Fibroblast of skin of abdomen (primary cell): ENCODE measurements around the gene AAMDC.
"Not testable (repeated sequence)": the region's sequence is repeated elsewhere in the genome, so short reads cannot be mapped to it uniquely, and the experiment has no call there.

Source experiments
- DNase-seq: peaks from one replicate; pipeline ENCODE4 v3.0.0-alpha.2; 2013

AAMDC gene

DNA sequence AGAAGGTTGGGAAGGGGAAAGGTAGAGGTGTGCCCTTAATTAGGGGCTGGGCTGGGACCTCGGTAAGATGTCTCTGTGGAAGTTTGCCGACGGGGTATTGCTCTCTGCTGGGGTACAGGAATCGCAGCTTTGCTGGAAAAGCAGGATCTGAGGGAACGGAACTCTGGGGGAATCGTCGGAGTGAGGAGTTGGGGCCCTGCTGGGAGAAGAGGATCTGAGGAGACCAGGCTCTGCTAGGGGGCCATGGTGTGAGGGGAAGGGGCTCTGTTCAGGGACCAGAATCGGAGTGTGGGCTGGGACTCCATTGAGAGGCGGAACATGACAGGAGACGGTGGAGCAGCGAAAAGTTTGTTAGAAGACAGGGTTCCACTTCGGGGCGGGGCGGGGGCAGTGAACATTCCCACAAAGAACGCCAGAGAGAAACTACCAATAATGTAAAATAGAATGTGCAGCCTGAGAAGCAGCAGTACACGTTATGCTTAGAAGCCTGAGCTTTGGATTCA lies 456 bp downstream of the AAMDC start:
- DNase-seq, result peak; percentile 39

DNA sequence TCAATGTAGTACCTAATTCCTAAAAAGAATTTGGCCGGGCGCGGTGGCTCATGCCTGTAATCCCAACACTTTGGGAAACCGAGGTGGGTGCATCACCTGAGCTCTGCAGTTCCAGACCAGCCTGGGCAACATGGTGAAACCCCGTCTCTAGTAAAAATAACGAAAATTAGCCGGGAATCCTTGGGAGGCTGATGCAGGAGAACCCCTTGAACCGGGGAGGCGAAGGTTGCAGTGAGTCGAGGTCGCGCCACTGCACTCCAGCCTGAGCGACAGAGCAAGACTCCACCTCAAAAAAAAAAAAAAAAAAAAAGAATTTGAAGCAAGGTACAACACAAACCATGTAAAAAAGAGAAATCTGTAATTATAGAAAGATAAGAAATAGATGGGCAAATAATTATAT lies 1.2 kb downstream of the AAMDC start:
- DNase-seq, result not testable (repeated sequence)

DNA sequence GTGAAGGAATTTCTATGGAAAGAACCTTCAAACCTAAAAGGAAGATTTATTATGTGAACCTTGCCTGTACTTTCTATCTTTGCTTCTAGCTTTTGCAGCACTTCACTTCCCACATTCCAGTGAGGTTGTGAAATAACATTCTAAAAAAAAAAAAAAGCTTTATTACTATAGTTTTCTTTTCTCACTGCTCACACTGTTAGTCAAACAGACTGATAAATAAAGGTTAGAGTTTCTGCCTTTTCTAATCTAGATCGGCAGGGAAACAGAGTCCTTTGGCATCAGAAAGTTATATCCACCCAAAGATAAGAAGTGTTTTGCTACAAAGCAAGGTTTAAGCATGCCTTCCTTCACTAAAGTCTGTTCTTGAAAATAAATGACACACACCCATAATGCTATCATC lies 2.8 kb downstream of the AAMDC start:
- DNase-seq, result peak; percentile 31

DNA sequence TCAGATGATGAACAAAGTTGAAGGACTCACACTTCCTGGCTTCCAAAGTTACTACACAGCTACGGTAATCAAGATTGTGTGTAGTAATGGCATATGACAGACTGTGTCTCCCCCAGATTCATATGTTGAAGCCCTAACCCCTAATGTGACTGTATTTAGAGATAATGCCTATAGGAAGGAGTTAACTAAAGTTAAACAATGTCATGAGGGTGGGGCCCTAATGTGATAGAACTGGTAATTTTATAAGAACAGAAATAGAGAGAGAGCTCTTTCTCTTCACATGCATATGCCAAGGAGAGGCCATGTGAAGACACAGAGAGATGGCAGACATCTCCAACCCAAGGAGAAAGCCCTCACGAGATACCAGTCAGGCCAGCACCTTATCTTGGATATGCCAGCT lies 8.0 kb downstream of the AAMDC start:
- DNase-seq, result no peak

DNA sequence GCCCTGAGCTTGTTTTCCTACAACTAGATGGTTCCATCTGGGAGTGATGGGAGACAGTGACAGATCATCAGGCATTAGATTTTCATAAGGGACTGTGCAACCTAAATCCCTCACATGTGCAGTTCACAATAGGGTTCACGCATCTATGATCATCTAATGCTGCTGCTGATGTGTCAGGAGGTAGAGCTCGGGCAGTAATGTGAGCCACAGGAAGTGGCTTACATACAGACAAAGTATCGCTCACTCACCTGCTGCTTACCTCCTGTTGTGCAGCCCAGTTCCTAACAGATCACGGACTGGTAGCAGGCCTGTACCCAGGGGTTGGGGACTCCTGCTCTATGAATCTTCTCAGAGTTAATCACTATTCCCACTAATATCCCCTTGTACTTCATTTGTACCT lies 12.4 kb downstream of the AAMDC start:
- DNase-seq, result no peak

DNA sequence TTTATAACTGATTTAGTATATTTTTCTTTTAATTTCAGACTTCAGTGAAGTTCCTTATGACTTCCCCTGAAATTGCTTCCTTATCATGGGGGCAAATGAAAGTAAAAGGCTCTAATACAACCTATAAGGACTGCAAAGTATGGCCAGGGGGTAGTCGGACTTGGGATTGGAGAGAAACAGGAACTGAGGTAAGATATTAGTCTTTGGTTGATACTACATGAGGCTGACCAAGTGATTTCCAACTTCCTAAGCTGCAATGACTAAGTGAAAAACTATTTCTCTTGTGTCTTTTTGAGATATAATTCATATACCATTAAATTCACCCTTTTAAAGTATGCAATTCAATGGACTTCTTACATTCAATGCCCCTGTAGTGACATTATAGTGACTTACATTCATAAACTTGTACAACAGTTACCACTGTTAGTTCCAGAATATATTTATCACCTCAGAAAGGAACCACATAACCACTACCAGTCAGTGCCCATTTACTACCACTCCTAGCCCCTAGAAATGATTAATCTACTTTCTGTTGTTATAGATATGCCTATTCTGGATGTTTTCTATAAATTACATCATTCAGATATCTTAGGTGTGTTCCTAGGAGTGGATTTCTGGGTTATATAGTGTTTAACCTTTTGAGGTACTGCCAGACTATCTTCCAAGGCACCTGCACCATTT lies 21.6 kb downstream of the AAMDC start:
- peak; percentile 9 for DNase-seq

DNA sequence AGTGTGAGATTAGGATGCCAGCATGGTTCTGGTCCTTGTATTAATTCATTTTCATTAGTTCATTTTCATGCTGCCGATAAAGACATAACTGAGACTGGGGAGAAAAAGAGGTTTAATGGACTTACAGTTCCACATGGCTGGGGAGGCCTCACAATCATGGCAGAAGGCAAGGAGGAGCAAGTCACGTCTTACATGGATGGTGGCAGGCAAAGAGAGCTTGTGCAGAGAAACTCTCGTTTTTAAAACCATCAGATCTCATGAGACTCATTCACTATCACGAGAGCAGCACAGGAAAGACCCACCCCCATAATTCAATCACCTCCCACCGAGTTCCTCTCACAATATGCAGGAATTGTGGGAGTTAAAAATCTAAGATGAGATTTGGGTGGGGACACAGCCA lies 22.8 kb downstream of the AAMDC start:
- not testable (repeated sequence) for DNase-seq

DNA sequence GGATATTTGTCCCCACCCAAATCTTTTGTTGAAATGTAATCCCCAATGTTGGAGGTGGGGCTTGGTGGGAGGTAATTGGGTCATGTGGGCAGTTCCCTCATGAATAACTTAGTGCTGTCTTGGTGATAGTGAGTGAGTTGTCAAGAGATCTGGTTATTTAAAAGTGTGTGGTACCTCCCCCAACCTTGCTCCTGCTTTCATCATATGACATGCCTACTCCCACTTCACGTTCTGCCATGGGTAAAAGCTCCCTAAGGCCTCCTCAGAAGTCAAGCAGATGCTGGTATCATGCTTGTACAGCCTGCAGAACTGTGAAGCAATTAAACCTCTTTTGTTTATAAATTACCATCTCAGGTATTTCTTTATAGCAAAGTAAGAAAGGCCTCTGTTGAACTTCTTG lies 30.6 kb downstream of the AAMDC start:
- peak; percentile 17 for DNase-seq

DNA sequence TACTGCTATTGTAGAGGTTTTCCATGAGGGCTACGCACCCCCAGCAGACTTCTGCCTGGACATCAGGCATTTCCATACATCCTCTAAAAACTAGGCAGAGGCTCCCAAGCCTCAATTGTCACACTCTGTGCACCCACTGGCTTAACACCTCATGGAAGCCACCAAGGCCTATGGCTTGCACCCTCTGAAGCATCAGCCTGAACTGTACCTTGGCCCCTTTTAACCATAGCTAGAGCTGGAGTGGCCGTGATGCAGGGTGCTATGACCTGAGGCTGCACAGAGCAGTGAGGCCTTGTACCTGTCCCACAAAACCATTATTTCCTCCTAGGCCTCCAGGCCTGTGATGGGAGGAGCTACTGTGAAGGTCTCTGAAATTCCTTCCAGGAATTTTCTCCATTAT lies 33.9 kb downstream of the AAMDC start:
- no peak for DNase-seq

DNA sequence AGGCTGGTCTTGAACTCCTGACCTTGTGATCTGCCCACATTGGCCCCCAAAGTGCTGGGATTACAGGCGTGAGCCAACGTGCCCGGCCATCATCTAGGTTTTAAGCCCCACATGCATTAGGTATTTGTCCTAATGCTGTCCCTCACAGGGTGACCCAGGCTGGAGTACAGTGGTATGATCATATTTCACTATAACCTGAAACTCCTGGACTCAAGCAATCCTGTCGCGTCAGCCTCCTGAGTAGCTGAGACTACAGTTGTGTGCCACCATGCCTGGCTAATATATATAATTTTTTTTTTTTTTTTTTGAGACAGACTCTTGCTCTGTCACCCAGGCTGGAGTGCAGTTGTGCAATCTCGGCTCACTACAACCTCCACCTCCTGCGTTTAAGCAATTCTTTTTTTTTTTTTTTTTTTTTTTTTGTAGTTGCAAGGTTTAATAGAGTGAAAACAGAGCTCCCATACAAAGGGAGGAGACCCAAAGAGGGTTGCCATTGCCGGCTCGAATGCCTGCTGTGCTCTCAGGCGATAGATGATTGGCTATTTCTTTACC lies 37.0 kb downstream of the AAMDC start:
- not testable (repeated sequence) for DNase-seq

DNA sequence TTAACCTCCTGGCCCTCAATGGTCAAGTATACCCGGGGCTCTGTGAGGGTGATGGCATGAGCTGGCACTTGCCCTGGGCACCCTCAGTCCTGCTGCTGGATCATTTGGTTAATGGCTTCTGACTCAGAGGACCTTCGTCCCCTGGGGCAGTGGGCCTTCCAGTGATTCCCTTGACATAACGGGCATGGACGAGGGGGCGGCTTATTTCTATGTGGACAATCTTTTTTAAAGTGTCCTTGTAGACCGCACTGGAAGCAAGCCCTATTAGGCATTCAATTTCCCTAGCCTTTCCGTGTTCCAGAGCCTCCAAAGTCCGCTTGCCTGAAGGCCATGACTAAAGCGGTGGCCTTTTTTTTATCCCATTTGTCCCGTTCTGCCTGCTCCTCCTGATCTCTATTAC lies 40.5 kb downstream of the AAMDC start:
- DNase-seq, result not testable (repeated sequence)

DNA sequence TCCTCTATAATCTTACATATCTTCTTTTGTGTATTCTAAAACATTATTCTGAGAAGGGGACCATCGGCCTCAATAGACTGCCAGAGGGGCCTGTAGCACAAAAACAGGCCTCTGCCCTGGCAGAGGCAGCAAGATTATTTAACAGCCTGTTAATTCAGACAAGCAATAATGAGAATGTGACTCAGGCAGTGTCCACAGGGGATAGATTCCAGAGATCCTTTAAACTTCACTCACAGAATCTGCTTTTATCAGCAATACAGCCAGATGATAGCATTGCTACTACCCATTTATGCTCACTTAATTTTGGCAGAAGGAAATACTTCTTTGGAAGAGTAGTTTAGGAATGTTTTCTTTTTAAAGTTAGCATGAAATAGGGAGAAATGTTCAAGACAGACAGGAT lies 44.9 kb downstream of the AAMDC start:
- peak; percentile 28 for DNase-seq

DNA sequence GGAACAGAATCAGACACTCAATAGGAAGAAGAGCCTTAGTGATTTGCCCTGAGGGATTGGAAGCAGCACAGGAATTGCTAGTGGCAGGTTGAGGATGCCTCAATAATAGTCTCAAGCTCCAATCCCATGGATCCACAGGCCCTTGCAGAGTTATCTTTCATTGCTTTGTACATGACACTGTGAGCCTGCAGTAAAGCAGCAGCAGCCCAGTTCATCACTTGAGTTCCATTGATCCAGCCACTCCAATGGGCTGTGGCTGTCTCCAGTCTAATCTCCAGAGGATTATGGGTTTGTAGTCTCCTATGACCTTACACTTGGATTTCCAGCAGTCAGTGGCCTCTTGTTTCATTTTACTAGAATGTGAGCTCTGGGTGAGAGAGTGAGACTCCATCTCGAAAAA lies 45.4 kb downstream of the AAMDC start:
- no peak for DNase-seq

DNA sequence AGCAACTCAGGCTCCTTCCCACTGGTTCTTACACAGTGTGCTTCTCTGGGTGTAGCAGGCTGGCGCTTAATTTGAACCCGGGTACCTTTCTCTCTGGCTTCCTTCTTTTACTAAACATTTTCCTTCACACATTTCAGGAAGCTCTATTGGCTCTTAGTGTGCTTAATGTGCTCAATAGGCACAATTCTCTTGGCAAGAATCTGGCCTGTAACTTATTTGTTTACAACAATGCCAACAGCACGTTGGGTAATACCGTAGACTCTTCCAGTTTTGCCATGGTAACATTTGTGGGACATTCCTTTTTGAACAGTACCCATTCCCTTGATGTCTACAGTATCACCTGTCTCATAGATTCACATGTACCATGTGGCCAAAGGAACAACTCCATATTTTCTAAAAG lies 47.8 kb downstream of the AAMDC start:
- no peak for DNase-seq

DNA sequence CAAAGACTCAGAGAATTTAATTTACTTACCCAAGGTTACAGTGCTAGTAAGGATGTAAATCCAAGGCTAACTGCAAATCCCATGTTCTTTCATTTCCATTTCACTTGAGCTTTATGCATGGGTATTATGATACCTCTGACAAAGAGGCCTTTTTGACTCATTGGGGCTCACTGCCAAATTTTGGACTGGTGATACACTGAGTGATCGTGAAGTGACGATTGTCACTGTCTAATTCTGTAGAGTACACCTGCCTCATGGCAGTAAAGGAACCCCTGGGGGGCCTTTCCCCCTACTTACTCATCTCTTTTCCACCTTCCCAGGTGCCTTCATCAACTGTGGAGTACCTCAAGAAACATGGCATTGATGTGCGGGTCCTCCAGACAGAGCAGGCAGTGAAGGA lies 50.9 kb downstream of the AAMDC start:
- no peak for DNase-seq

DNA sequence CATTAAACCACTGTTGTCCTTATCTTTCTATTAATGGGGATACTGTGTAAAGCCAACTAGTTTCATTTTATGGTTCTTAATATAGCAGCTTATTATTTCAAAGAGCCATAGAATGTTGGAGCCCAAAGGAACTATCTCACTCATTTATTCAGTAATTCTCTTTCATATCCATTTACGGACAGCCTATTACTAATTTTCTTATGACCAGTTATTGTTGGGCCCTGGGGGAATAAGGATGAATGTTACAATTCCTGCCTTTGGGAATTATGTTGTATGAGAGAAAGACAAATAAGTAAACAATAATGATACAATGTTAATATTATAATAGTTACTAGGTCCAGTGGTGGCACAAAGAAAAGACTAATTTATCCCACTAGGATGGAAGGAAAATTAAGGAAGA lies 52.4 kb downstream of the AAMDC start:
- no peak for DNase-seq

DNA sequence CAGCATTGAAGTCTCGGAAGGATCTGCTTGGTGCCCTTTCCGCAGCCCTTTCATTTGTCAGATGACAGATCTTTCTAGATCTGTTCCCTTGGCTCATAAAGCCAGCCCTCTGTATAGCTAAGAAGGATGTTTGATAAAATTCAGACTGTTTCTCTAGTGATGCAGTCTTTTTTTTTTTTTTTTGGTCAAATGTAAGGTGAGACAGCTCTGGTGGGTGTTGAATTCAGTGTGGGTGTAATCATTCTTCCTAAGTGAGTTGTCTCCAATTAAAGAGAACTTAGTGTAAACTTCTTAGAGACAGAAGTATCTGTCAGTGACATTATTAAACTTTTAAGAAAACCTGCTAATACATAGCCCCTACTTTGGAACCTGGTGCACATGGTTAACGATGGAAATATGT lies 53.3 kb downstream of the AAMDC start:
- no peak for DNase-seq

DNA sequence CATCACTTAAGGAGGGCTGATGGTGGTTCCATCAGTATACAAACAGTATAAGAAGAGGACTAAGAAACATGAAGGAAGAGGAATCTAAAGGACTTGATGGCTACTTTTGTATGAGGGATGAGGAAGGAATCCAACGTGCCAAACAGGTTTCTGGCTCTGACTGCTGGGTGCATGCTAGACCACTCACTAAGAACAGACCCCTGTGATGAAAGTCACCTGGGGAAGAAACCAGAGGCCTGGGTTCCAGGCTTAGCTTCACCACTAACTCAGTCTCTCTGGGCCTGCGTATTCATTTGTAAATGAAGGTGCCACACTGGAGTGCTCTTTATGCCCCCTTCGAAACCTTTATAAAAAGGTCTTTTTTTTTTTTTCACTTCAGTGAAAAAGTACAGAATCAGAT lies 55.1 kb downstream of the AAMDC start:
- DNase-seq, result no peak

DNA sequence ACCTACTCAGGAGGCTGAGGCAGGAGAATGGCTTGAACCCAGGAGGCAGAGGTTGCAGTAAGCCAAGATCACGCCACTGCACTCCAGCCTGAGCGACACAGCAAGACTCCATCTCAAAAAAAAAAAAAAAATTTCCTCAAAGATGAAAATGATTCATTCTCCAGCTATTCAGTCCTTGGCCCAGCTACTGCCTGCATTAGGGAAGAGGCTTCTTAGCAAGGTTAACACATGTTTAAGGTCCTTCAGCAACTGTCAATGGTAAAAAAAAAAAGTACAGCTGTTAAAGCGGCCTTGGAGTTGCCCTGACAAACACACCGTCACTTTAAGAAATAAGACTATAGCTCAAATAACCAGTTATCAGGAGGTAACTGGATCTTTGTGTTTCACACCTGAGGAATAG lies 57.3 kb downstream of the AAMDC start:
- peak; percentile 88 for DNase-seq

DNA sequence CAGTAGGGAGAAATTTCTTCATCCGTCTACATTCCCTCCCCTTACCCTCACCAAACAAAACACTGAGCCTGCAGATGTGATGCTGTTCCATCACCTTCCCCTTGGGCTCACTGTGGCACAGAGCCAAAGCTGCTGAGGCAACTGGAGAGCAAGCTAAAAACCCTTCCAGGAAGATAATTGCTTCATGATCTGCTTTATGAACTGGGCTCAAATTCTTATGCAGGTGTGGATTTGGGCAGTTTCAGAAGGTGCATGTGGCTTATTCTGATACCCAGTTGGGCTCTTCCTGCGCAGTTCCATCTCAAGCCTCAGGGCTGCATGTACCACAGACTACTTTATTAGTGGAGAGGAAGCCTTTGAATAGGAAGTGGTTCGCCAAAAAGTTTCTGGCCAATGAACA lies 58.3 kb downstream of the AAMDC start:
- peak; percentile 65 for DNase-seq

DNA sequence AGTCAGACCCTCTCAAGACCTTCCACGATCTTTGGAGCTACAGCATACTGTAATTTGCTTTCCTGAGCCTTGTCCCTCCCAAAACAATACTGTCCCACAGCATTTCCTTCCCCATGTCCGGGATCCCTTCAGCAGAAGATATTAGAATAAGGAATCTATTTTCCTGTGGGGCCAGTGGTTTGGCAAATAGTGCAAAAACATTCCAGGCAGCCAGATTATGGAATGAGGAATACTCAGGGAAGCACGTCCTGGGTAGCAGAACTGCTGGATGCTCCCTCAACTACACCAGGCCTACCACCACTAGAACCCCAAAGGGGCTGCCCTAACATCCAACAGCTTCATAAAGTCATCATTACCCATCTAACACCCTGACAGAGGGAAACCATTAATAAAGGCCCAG lies 61.5 kb downstream of the AAMDC start:
- DNase-seq, result peak; percentile 42

DNA sequence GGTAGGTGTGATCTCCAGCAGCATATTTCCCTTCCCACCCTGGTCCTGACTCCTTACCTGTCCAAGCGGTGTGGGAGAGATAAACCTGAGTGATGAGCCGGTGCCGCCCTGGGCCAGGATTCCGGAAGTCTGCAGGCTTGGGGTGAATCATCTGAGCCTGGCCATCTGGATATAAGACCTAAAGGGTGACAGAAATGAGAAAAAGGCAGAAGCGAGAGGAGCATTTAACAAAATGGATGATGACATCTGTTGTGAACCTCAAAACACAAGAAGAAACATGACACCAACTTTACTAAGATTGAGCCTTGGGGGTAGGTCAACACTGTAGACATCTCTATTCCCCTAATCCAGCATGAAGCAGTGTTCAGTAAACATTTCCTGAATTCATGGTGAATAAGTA lies 62.8 kb downstream of the AAMDC start:
- DNase-seq, result peak; percentile 60

DNA sequence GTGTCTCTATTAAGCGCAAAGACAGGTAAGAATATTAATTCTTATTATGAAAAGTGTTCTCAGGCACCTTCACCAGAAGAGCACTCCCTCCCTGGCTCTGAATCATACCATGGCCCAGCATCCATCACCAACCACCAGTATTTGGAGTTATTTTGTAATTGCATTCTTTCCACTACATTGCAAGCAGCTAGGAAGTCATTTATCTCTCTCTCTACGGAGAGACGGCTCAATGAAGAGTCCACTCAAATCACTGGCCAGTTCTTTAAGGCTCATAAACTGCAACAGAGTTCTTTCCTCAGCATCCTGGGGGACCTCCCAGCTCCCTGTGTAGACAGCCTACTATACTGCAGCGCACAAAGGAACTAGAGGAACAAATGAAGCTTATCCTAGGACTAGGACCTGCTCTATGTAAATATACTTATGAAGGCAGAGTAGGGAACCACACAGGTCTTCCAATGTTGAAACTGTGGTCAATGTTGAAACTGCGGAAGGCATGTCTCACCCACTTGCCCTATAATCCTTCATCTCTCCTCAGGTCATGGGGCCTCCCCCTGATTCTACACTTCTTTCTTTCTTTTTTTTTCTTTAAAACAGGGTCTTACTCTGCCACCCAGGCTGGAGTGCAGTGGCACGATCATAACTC lies 63.4 kb downstream of the AAMDC start:
- peak; percentile 83 for DNase-seq

DNA sequence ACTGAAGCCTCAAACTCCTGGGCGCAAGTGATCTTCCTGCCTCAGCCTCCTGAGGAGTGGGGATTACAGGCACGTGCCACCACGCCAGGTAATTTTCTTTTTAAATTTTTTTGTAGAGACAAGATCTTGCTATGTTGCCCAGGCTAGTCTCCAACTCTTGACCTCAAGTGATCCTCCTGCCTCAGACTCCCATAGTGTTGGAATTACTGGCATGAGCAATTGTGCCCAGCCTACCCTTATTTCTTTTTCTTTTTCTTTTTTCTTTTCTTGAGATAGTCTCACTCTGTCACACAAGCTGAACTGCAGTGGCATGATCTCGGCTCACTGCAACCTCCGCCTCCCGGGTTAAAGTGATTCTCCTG lies 63.9 kb downstream of the AAMDC start:
- no peak for DNase-seq
